SK-N-SH treated with all-trans-retinoic acid at 6 μM for 48 hours (cell line): ENCODE data around the gene CPZ.

Experiments used
- ARNTL ChIP-seq: fragments of 450-650 bp; formaldehyde crosslinking; IDR thresholded peaks from 2 replicates; pipeline ENCODE4 v1.5.0; 2020; ENCODE audit warnings: low read depth, mild to moderate bottlenecking, moderate library complexity, borderline replicate concordance
- BACH2 ChIP-seq: fragments of 250-450 bp; sonication (Bioruptor Pico); IDR thresholded peaks from 2 replicates; pipeline ENCODE4 v1.9.0; 2021; ENCODE audit warnings: mild to moderate bottlenecking, borderline replicate concordance
- CREB5 ChIP-seq: fragments of 250-450 bp; sonication (Bioruptor Pico); IDR thresholded peaks from 2 replicates; pipeline ENCODE4 v1.5.1; 2020; ENCODE audit warnings: low read depth, mild to moderate bottlenecking, moderate library complexity
- GLIS3 ChIP-seq: fragments of 250-450 bp; sonication (Bioruptor Pico); IDR thresholded peaks from 2 replicates; pipeline ENCODE4 v1.5.0; 2020; ENCODE audit warnings: mild to moderate bottlenecking, moderate library complexity
- PATZ1 ChIP-seq: fragments of 250-450 bp; sonication (Bioruptor Pico); IDR thresholded peaks from 2 replicates; pipeline ENCODE4 v1.8.0; 2020; ENCODE audit warnings: mild to moderate bottlenecking, moderate library complexity, borderline replicate concordance
- PPARA ChIP-seq: fragments of 250-450 bp; sonication (Bioruptor Pico); IDR thresholded peaks from 2 replicates; pipeline ENCODE4 v1.5.0; 2020; ENCODE audit warnings: mild to moderate bottlenecking, borderline replicate concordance
- RARB ChIP-seq: fragments of 250-450 bp; sonication (Bioruptor Pico); IDR thresholded peaks from 2 replicates; pipeline ENCODE4 v1.8.0; 2021; ENCODE audit warnings: mild to moderate bottlenecking, moderate library complexity
- SNAI2 ChIP-seq: fragments of 250-450 bp; sonication (Bioruptor Pico); IDR thresholded peaks from 2 replicates; pipeline ENCODE4 v1.5.0; 2020; ENCODE audit warnings: mild to moderate bottlenecking, moderate library complexity
- TOX ChIP-seq: fragments of 250-450 bp; sonication (Bioruptor Pico); IDR thresholded peaks from 2 replicates; pipeline ENCODE4 v1.8.0; 2021; ENCODE audit warnings: mild to moderate bottlenecking, moderate library complexity, borderline replicate concordance
- TSHZ2 ChIP-seq: fragments of 250-450 bp; sonication (Bioruptor Pico); IDR thresholded peaks from 2 replicates; pipeline ENCODE4 v1.5.0; 2020; ENCODE audit warnings: mild to moderate bottlenecking, moderate library complexity
- ZFP3 ChIP-seq: fragments of 250-450 bp; sonication (Bioruptor Pico); IDR thresholded peaks from 2 replicates; pipeline ENCODE4 v1.5.0; 2020; ENCODE audit warnings: mild to moderate bottlenecking, moderate library complexity
- ZFP30 ChIP-seq: fragments of 450-650 bp; formaldehyde crosslinking; IDR thresholded peaks from 2 replicates; pipeline ENCODE4 v1.5.0; 2022; ENCODE audit warnings: mild to moderate bottlenecking, moderate library complexity
- ZNF70 ChIP-seq: fragments of 450-650 bp; formaldehyde crosslinking; IDR thresholded peaks from 2 replicates; pipeline ENCODE4 v1.5.0; 2020; ENCODE audit warnings: mild to moderate bottlenecking, moderate library complexity
- ZNF8 ChIP-seq: fragments of 450-650 bp; formaldehyde crosslinking; IDR thresholded peaks from 2 replicates; pipeline ENCODE4 v1.5.0; 2020; ENCODE audit warnings: mild to moderate bottlenecking, moderate library complexity

- TF ChIP-seq RARB (CRISPR knock-in tag): no peak
- TF ChIP-seq PPARA (CRISPR knock-in tag): no peak
- TF ChIP-seq PATZ1 (CRISPR knock-in tag): no peak
- no peak for TF ChIP-seq SNAI2
- TF ChIP-seq GLIS3 (CRISPR knock-in tag): no peak
- TF ChIP-seq ZNF70 (CRISPR knock-in tag): no peak
- no peak for TF ChIP-seq ZFP30
- TF ChIP-seq CREB5: no peak
- TF ChIP-seq TOX (CRISPR knock-in tag): no peak
- no peak for TF ChIP-seq ZNF8 (CRISPR knock-in tag)
- TF ChIP-seq ZFP3: no peak
- no peak for TF ChIP-seq ARNTL (CRISPR knock-in tag)
- no peak for TF ChIP-seq TSHZ2 (CRISPR knock-in tag)
- no peak for TF ChIP-seq BACH2 (CRISPR knock-in tag)
Measured at GRCh38 chr4:8662776-8663175, 70.2 kb downstream of the CPZ start.
